Iris pigment epithelial cell (primary cell): Measurements from ENCODE around the gene TGFBR3.
A peak's percentile ranks its signal among the peaks of the same experiment; 100 is the strongest.

Experiments used
- DNase-seq: peaks from one replicate; pipeline ENCODE4 v3.0.0-alpha.2; 2011; ENCODE audit warnings: low read depth

Gene TGFBR3

GRCh38 chr1:91708691-91709090 lies 177.3 kb downstream of the TGFBR3 start:
- no peak for DNase-seq

GRCh38 chr1:91707890-91708218 lies 178.1 kb downstream of the TGFBR3 start:
- no peak for DNase-seq

GRCh38 chr1:91707114-91707889 lies 178.6 kb downstream of the TGFBR3 start:
- no peak for DNase-seq

GRCh38 chr1:91706140-91706957 lies 179.6 kb downstream of the TGFBR3 start:
- DNase-seq = no peak

- no peak for DNase-seq
Measured at GRCh38 chr1:91704746-91705145, 181.2 kb downstream of the TGFBR3 start.

GRCh38 chr1:91703095-91703494 lies 182.9 kb downstream of the TGFBR3 start:
- DNase-seq = no peak

- DNase-seq = peak; percentile 49
Measured at GRCh38 chr1:91701472-91701869, 184.5 kb downstream of the TGFBR3 start.

- DNase-seq = peak; percentile 78
Measured at GRCh38 chr1:91700771-91701471, 185.0 kb downstream of the TGFBR3 start.

- peak; percentile 75 for DNase-seq
Measured at GRCh38 chr1:91700332-91700731, 185.6 kb downstream of the TGFBR3 start.

- peak; percentile 54 for DNase-seq
Measured at GRCh38 chr1:91699339-91699974, 186.5 kb downstream of the TGFBR3 start.

GRCh38 chr1:91697861-91698260 lies 188.1 kb downstream of the TGFBR3 start:
- DNase-seq = peak; percentile 74

GRCh38 chr1:91697416-91697815 lies 188.5 kb downstream of the TGFBR3 start:
- DNase-seq = peak; percentile 43

GRCh38 chr1:91696321-91696720 lies 189.6 kb downstream of the TGFBR3 start:
- no peak for DNase-seq

GRCh38 chr1:91693557-91693956 lies 192.4 kb downstream of the TGFBR3 start:
- DNase-seq = peak; percentile 21

- no peak for DNase-seq
Measured at GRCh38 chr1:91691525-91691924, 194.4 kb downstream of the TGFBR3 start.

GRCh38 chr1:91689641-91690481 lies 196.1 kb downstream of the TGFBR3 start:
- DNase-seq = peak; percentile 35

- DNase-seq = no peak
Measured at GRCh38 chr1:91687452-91687851, 198.5 kb downstream of the TGFBR3 start.

GRCh38 chr1:91685994-91686393 lies 200.0 kb downstream of the TGFBR3 start:
- no peak for DNase-seq

- DNase-seq = peak; percentile 40
Measured at GRCh38 chr1:91684481-91685196, 201.3 kb downstream of the TGFBR3 start.

GRCh38 chr1:91683598-91683951 lies 202.4 kb downstream of the TGFBR3 start:
- no peak for DNase-seq
